HepG2 (cell line): Measurements from ENCODE around the gene POLR2M. TPM values are rescaled to one million over a fixed set of nuclear protein-coding genes. Genes with fewer than 3 reads are reported as not detected.

ENCODE experiments used
- ATAC-seq: fragments of 200-7000 bp; cut with Tn5 transposase; 3 replicates; pipeline ENCODE4 v1.9.1; 2020; ENCODE audit warnings: mild to moderate bottlenecking, moderate library complexity
- BruUV-seq: library from RNA; stranded (reverse); fragments of 400-500 nt; replicated peaks from 2 replicates; lab custom pipeline; 2021; lab: Mats Ljungman, UMichigan
- CTCF ChIA-PET: fragments of 300-600 bp; formaldehyde crosslinking; extraction: SDS; loops from one replicate; lab custom pipeline; 2021; ENCODE audit warnings: low total read pairs, inconsistent platforms, low intra/inter-chr PET ratio; lab: Yijun Ruan, JAX
- POLR2A ChIA-PET: fragments of 350-600 bp; sonication (Branson Sonifier 250); formaldehyde crosslinking; loops from one replicate; lab custom pipeline; 2020; ENCODE audit warnings: antibody characterized with exemption, inconsistent platforms; lab: Yijun Ruan, JAX
- DNase-seq: peaks from one replicate; pipeline ENCODE4 v3.0.0-alpha.2; 2015; ENCODE audit warnings: low spot score
- FAIRE-seq: peaks from 3 replicates; lab custom pipeline; 2011; peaks lifted over from hg19 to GRCh38; lab: Jason Lieb, UNC
- H2AFZ ChIP-seq: one replicate; pipeline ENCODE4 v1.6.1; 2011; ENCODE audit warnings: low read length, inconsistent platforms
- H3K27ac ChIP-seq: fragments of 300-600 bp; 3 replicates; pipeline ENCODE4 v1.8.0; 2011; ENCODE audit warnings: mixed run types, mild to moderate bottlenecking, mixed read lengths, low read length, inconsistent platforms; ENCODE audit not compliant: insufficient read depth; ENCODE audit errors: extremely low read length
- H3K27me3 ChIP-seq, 2 experiments: fragments of 200-600 bp in 1 of 2; 2 replicates in 1 of 2; 3 replicates in 1 of 2; pipeline versions ENCODE4 v1.6.0 to v1.8.0; 2011; ENCODE audit warnings: low read length in 2 of 2, mild to moderate bottlenecking in 2 of 2, moderate library complexity in 2 of 2, inconsistent platforms in 1 of 2; ENCODE audit not compliant: insufficient read depth in 2 of 2, control insufficient read depth in 1 of 2
- H3K36me3 ChIP-seq, 2 experiments: fragments of 200-600 bp in 1 of 2; replicated peaks in 1 of 2; 2 replicates in 1 of 2; 3 replicates in 1 of 2; pipeline versions ENCODE4 v1.5.1 to v1.8.0; 2011; ENCODE audit warnings: low read length in 2 of 2, inconsistent platforms in 1 of 2; ENCODE audit not compliant: insufficient read depth in 2 of 2, control insufficient read depth in 1 of 2
- H3K4me1 ChIP-seq: 2 replicates; pipeline ENCODE4 v1.5.1; 2012; ENCODE audit warnings: low read length, inconsistent platforms; ENCODE audit not compliant: insufficient read depth
- H3K4me2 ChIP-seq: 2 replicates; pipeline ENCODE4 v1.6.0; 2011; ENCODE audit warnings: low read depth, low read length, inconsistent platforms
- H3K4me3 ChIP-seq, 3 experiments: fragments of 200-600 bp in 1 of 3; sonication (generic), shearing (Covaris generic) in 1 of 3; replicated peaks in 1 of 3; 2 replicates each; pipeline ENCODE4 v1.5.1; 2011 to 2016; ENCODE audit warnings: low read length in 3 of 3, inconsistent platforms in 2 of 3, low read depth in 2 of 3, mild to moderate bottlenecking in 2 of 3, control low read depth in 1 of 3, mixed read lengths in 1 of 3; ENCODE audit not compliant: insufficient read depth in 1 of 3
- H3K79me2 ChIP-seq: one replicate; pipeline ENCODE4 v1.6.1; 2011; ENCODE audit warnings: low read length, inconsistent platforms; ENCODE audit not compliant: insufficient read depth
- H3K9ac ChIP-seq: 2 replicates; pipeline ENCODE4 v1.6.0; 2011; ENCODE audit warnings: mild to moderate bottlenecking, low read depth, low read length, inconsistent platforms; ENCODE audit not compliant: insufficient read depth
- H3K9me3 ChIP-seq: 2 replicates; pipeline ENCODE4 v1.5.1; 2012; ENCODE audit warnings: mild to moderate bottlenecking, low read length
- H4K20me1 ChIP-seq: 2 replicates; pipeline ENCODE4 v1.6.0; 2011; ENCODE audit warnings: inconsistent platforms, mild to moderate bottlenecking, low read length, moderate library complexity; ENCODE audit not compliant: insufficient read depth
- ATRX ChIP-seq: sonication (generic); formaldehyde crosslinking; IDR thresholded peaks from 2 replicates; pipeline ENCODE4 v1.4.0; 2020; ENCODE audit warnings: missing genetic modification reagents, borderline replicate concordance
- FOXK1 ChIP-seq: sonication (generic); formaldehyde crosslinking; IDR thresholded peaks from 2 replicates; pipeline ENCODE4 v1.4.0; 2020; ENCODE audit warnings: low read depth, missing genetic modification reagents, borderline replicate concordance
- MAFF ChIP-seq: IDR thresholded peaks from 2 replicates; pipeline ENCODE4 v1.6.1; 2011; ENCODE audit warnings: low read depth, low read length, improper control_type of control experiment
- MAZ ChIP-seq, 2 experiments: sonication (generic) in 1 of 2; formaldehyde crosslinking in 1 of 2; IDR thresholded peaks; 2 replicates each; pipeline versions ENCODE4 v1.5.0 to v1.6.1; 2012 to 2020; ENCODE audit warnings: low read depth in 2 of 2, mild to moderate bottlenecking in 2 of 2, borderline replicate concordance in 1 of 2, improper control_type of control experiment in 1 of 2, low read length in 1 of 2, missing genetic modification reagents in 1 of 2, moderate library complexity in 1 of 2
- MLXIP ChIP-seq: sonication (generic); formaldehyde crosslinking; IDR thresholded peaks from 2 replicates; pipeline ENCODE4 v1.9.0; 2021; ENCODE audit warnings: missing genetic modification reagents, borderline replicate concordance
- PHF20 ChIP-seq: sonication (generic); formaldehyde crosslinking; IDR thresholded peaks from 2 replicates; pipeline ENCODE4 v1.5.0; 2020; ENCODE audit warnings: mild to moderate bottlenecking, missing genetic modification reagents
- SP5 ChIP-seq: IDR thresholded peaks from 2 replicates; pipeline ENCODE4 v1.6.1; 2016; ENCODE audit warnings: low read depth, borderline replicate concordance
- TEAD3 ChIP-seq: optimal IDR thresholded peaks from 2 replicates; pipeline ENCODE3; 2016; ENCODE audit warnings: borderline replicate concordance
- TMF1 ChIP-seq: sonication (generic); formaldehyde crosslinking; IDR thresholded peaks from 2 replicates; pipeline ENCODE4 v1.8.1; 2022; ENCODE audit warnings: low read depth, missing genetic modification reagents
- XRCC5 ChIP-seq: fragments of 200-400 bp; formaldehyde crosslinking; optimal IDR thresholded peaks from 2 replicates; pipeline ENCODE3; 2017; ENCODE audit warnings: mild to moderate bottlenecking, low read length
- YY1 ChIP-seq: IDR thresholded peaks from 2 replicates; pipeline ENCODE4 v1.6.1; 2011; ENCODE audit warnings: low read length, low read depth, moderate library complexity, mild to moderate bottlenecking; ENCODE audit not compliant: insufficient read depth, insufficient replicate concordance
- ZBTB43 ChIP-seq: sonication (generic); formaldehyde crosslinking; conservative IDR thresholded peaks from 2 replicates; pipeline ENCODE4 v1.4.0; 2020; ENCODE audit warnings: missing genetic modification reagents
- ZNF160 ChIP-seq: sonication (generic); formaldehyde crosslinking; IDR thresholded peaks from 2 replicates; pipeline ENCODE4 v1.8.0; 2022; ENCODE audit warnings: mild to moderate bottlenecking, inconsistent platforms, missing genetic modification reagents
- ZNF460 ChIP-seq: sonication (generic); formaldehyde crosslinking; IDR thresholded peaks from 2 replicates; pipeline ENCODE4 v1.5.1; 2020; ENCODE audit warnings: missing genetic modification reagents, mild to moderate bottlenecking, borderline replicate concordance
- ZNF749 ChIP-seq: sonication (generic); formaldehyde crosslinking; IDR thresholded peaks from 2 replicates; pipeline ENCODE4 v1.8.0; 2022; ENCODE audit warnings: mild to moderate bottlenecking, missing genetic modification reagents, moderate library complexity, borderline replicate concordance
- WGBS: methylation state at CpG from one replicate; pipeline ENCODE4 v1.1.6; 2017; ENCODE audit warnings: low lambda C conversion rate; 5-methylcytosine and 5-hydroxymethylcytosine counted together
- in situ Hi-C: cut with HindIII; loops from 2 replicates; pipeline ENCODE4 v1.10.0; 2017; ENCODE audit warnings: low pct_unique_long_range_greater_than_20kb; ENCODE audit not compliant: extremely low pct_ligation_motif_present
- intact Hi-C: fragments of 100-400 bp; cut with micrococcal nuclease; formaldehyde crosslinking; loops from one replicate; pipeline ENCODE4 v1.10.0; 2022; ENCODE audit not compliant: unreplicated experiment
- polyA plus RNA-seq, 8 experiments: library from polyadenylated mRNA; depleted of rRNA in 3 of 8; stranded (reverse) in 7 of 8; unstranded in 1 of 8; fragments of >200 nt; fragmentation: Illumina TruSeq in 4 of 8; extraction: Trizol in 4 of 8; gene quantifications; 2 replicates each; pipeline versions ENCODE4 v1.2.1 to v1.2.3, GENCODE V29; 2011 to 2016; ENCODE audit warnings: low read depth in 4 of 8, missing spikeins in 1 of 8, mixed read lengths in 1 of 8; ENCODE audit not compliant: insufficient read depth in 1 of 8
- total RNA-seq, 5 experiments: library from RNA; depleted of rRNA; stranded (reverse); fragments of >200 nt; fragmentation: Illumina TruSeq; extraction: Trizol; gene quantifications; 2 replicates each; pipeline ENCODE4 v1.2.3, GENCODE V29; 2016; ENCODE audit warnings: low read depth in 1 of 5
- TF ChIP-seq, protein P1 (sequence below): sonication (generic); formaldehyde crosslinking; IDR thresholded peaks from 2 replicates; pipeline ENCODE4 v1.5.1; 2020; ENCODE audit warnings: mild to moderate bottlenecking, missing genetic modification reagents, borderline replicate concordance
- TF ChIP-seq, protein P2 (sequence below): sonication (generic); formaldehyde crosslinking; IDR thresholded peaks from 2 replicates; pipeline ENCODE4 v1.9.0; 2021; ENCODE audit warnings: missing genetic modification reagents, borderline replicate concordance

Gene POLR2M
- total and polyA plus RNA-seq, 2 of the 13 experiments (the other 11 are each of a cell fraction or from before 2014, with no cell fraction given) = 25.9 to 48.5 TPM

- no peak for ATAC-seq
- BruUV-seq = no TSS peak
- Histone ChIP-seq H3K27ac (no peak overlapping the region), H3K4me3 (no peak overlapping the region), H4K20me1 (no peaks in the 10 kb centered on the region), H3K4me1 (no peaks in the 10 kb centered on the region), H3K9ac (no peak overlapping the region), H3K79me2 (no peaks in the 10 kb centered on the region), H3K9me3 (no peaks in the 10 kb centered on the region), H3K27me3 (peaks cover 1 to 9% of the 10 kb centered on the region in 2 experiments; a peak in 3 of 5 replicates), H3K4me2 (no peak overlapping the region), H3K36me3 (no peaks in the 10 kb centered on the region), H2AFZ (no peak overlapping the region)
- ChIA-PET CTCF (no interaction called here), POLR2A (no interaction called here)
- no peak for FAIRE-seq
- intact Hi-C loops = no loop called here
- in situ Hi-C loops = no loop called here
- no peak for DNase-seq
- 51% methylated on average over 4 of the region's 4 CpGs for WGBS
- TF ChIP-seq TEAD3 (CRISPR knock-in tag) (no peak), SP5 (CRISPR knock-in tag) (no peak), ZNF160 (no peak), MAZ (IDR thresholded peaks at IDR 0.05; ENCODE audit: borderline replicate concordance, low read depth, low read length) (no peak), MAZ (CRISPR knock-in tag; IDR thresholded peaks at IDR 0.05; ENCODE audit: low read depth) (no peak), FOXK1 (CRISPR knock-in tag) (no peak), MLXIP (CRISPR knock-in tag) (no peak), XRCC5 (no peak), ZNF460 (CRISPR knock-in tag) (no peak), ATRX (CRISPR knock-in tag) (no peak), PHF20 (CRISPR knock-in tag) (no peak), YY1 (no peak), MAFF (no peak), ZBTB43 (CRISPR knock-in tag) (no peak), ZNF749 (CRISPR knock-in tag) (no peak), TMF1 (CRISPR knock-in tag) (no peak)
- TF ChIP-seq, protein P1, sequence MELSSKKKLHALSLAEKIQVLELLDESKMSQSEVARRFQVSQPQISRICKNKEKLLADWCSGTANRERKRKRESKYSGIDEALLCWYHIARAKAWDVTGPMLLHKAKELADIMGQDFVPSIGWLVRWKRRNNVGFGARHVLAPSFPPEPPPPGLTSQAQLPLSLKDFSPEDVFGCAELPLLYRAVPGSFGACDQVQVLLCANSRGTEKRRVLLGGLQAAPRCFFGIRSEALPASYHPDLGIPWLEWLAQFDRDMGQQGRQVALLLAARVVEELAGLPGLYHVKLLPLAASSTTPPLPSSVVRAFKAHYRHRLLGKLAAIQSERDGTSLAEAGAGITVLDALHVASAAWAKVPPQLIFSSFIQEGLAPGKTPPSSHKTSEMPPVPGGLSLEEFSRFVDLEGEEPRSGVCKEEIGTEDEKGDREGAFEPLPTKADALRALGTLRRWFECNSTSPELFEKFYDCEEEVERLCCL (CRISPR knock-in tag) = no peak
- TF ChIP-seq, protein P2, sequence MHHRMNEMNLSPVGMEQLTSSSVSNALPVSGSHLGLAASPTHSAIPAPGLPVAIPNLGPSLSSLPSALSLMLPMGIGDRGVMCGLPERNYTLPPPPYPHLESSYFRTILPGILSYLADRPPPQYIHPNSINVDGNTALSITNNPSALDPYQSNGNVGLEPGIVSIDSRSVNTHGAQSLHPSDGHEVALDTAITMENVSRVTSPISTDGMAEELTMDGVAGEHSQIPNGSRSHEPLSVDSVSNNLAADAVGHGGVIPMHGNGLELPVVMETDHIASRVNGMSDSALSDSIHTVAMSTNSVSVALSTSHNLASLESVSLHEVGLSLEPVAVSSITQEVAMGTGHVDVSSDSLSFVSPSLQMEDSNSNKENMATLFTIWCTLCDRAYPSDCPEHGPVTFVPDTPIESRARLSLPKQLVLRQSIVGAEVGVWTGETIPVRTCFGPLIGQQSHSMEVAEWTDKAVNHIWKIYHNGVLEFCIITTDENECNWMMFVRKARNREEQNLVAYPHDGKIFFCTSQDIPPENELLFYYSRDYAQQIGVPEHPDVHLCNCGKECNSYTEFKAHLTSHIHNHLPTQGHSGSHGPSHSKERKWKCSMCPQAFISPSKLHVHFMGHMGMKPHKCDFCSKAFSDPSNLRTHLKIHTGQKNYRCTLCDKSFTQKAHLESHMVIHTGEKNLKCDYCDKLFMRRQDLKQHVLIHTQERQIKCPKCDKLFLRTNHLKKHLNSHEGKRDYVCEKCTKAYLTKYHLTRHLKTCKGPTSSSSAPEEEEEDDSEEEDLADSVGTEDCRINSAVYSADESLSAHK (CRISPR knock-in tag) = no peak
Observed at GRCh38 chr15:57686657-57687056, 19.9 kb upstream of the POLR2M start.
